NCI-H146 treated with DMSO at 0.1 percent for 48 hours (cell line): ENCODE data around the gene BRPF1.

Experiments
- DNase-seq: peaks from one replicate; lab custom pipeline; 2025; ENCODE audit not compliant: unreplicated experiment; lab: John Stamatoyannopoulos, UW

The BRPF1 gene

GRCh38 chr3:9732080-9732739, 675 bp downstream of the BRPF1 start:
- no peak for DNase-seq

GRCh38 chr3:9732740-9733115, 1.2 kb downstream of the BRPF1 start:
- DNase-seq, result no peak

GRCh38 chr3:9736831-9737230, 5.3 kb downstream of the BRPF1 start:
- no peak for DNase-seq

- DNase-seq, result no peak
These were observed 7.6 kb downstream of the BRPF1 start for GRCh38 chr3:9739181-9739580.

- no peak for DNase-seq
These were observed 11.0 kb downstream of the BRPF1 start for GRCh38 chr3:9742560-9742959.

- DNase-seq, result no peak
These were observed 12.0 kb downstream of the BRPF1 start for GRCh38 chr3:9743548-9743947.

GRCh38 chr3:9744162-9744561, 12.6 kb downstream of the BRPF1 start:
- no peak for DNase-seq

GRCh38 chr3:9745521-9745920, 14.0 kb downstream of the BRPF1 start:
- DNase-seq, result no peak

GRCh38 chr3:9746330-9746729, 14.8 kb downstream of the BRPF1 start:
- DNase-seq, result no peak

GRCh38 chr3:9747267-9747666, 15.7 kb downstream of the BRPF1 start:
- no peak for DNase-seq

GRCh38 chr3:9748031-9748430, 16.5 kb downstream of the BRPF1 start:
- no peak for DNase-seq

- DNase-seq, result no peak
These were observed 17.7 kb downstream of the BRPF1 start for GRCh38 chr3:9749296-9749644.

GRCh38 chr3:9749645-9750555, 18.4 kb downstream of the BRPF1 start, which contains the start of gene OGG1:
Gene OGG1, plus strand, starts transcription at chr3:9749952. Its CDS starts 335 bp downstream, at chr3:9750287.
- peak; percentile 93 for DNase-seq

GRCh38 chr3:9750556-9751411, 19.2 kb downstream of the BRPF1 start:
- DNase-seq, result no peak

- no peak for DNase-seq
These were observed 23.1 kb downstream of the BRPF1 start for GRCh38 chr3:9754678-9755077.

- DNase-seq, result no peak
These were observed 25.9 kb downstream of the BRPF1 start for GRCh38 chr3:9757427-9757826.

- no peak for DNase-seq
These were observed 29.4 kb downstream of the BRPF1 start for GRCh38 chr3:9760779-9761505.

- no peak for DNase-seq
These were observed 30.4 kb downstream of the BRPF1 start for GRCh38 chr3:9761919-9762318.

GRCh38 chr3:9762871-9763270, 31.3 kb downstream of the BRPF1 start:
- no peak for DNase-seq

GRCh38 chr3:9765865-9766264, 34.3 kb downstream of the BRPF1 start:
- no peak for DNase-seq

GRCh38 chr3:9767418-9767817, 35.9 kb downstream of the BRPF1 start:
- DNase-seq, result no peak
